ENCODE data around the gene PERM1.

GRCh38 chr1:953524-954320 is 28.2 kb downstream of the PERM1 start:
- no peak for TF ChIP-seq CTCF (IDR thresholded peaks at IDR 0.05; ENCODE audit: low read length)
- TF ChIP-seq EZH2 (IDR thresholded peaks at IDR 0.05; ENCODE audit: borderline replicate concordance, low read length), result no peak

All from OCI-LY1 (cell line).